Measurements from ENCODE around the gene MAP4K3.

DNA sequence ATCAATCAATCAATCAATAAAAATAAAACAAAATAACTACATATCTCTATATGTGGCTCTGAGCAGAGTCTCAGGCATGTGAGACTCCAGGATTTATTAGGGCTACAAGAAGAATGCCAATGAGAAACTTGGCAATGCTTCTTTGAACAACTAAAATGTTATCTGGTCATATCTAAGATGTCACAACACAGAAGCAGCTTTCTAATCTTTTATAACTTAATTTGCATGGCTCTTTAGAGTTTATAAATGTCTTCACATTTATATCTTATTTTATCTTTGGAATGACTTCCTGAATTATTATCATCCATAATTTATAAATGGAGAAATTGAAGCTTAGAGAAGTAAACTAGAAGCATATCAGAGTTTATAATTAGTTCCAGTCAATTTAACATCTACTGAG lies 14.9 kb upstream of the MAP4K3 start:
- no peak for TF ChIP-seq CTCF (conservative IDR thresholded peaks at IDR 0.05; ENCODE audit: low read length)
- TF ChIP-seq EZH2phosphoT487 (IDR thresholded peaks at IDR 0.05; ENCODE audit: borderline replicate concordance, low read depth, low read length): no peak
